ENCODE data around the gene FLT3. TPM values are rescaled to one million over a fixed set of nuclear protein-coding genes. Genes with fewer than 3 reads are reported as not detected.
A peak's percentile ranks its signal among the peaks of the same experiment; 100 is the strongest.
"Not testable (repeated sequence)": the region's sequence is repeated elsewhere in the genome, so short reads cannot be mapped to it uniquely, and the experiment has no call there.

Gene FLT3
- total RNA-seq, 2 donors from 2014 or later = 0.27 to 2.4 TPM

- Histone ChIP-seq H3K27ac (no peak overlapping the region), H3K36me3 (no peaks in the 10 kb centered on the region), H3K9me3 (no peaks in the 10 kb centered on the region), H3K4me3 (no peak overlapping the region), H3K4me1 (replicated peaks) (no peaks in the 10 kb centered on the region), H3K27me3 (replicated peaks; ENCODE audit: insufficient read depth) (no peaks in the 10 kb centered on the region)
- intact Hi-C loops (cut with DNase I) = no loop called here
- TF ChIP-seq POLR2AphosphoS5 (IDR thresholded peaks at IDR 0.05) (no peak), POLR2A (IDR thresholded peaks at IDR 0.05) (no peak)
- TF ChIP-seq, protein P1, sequence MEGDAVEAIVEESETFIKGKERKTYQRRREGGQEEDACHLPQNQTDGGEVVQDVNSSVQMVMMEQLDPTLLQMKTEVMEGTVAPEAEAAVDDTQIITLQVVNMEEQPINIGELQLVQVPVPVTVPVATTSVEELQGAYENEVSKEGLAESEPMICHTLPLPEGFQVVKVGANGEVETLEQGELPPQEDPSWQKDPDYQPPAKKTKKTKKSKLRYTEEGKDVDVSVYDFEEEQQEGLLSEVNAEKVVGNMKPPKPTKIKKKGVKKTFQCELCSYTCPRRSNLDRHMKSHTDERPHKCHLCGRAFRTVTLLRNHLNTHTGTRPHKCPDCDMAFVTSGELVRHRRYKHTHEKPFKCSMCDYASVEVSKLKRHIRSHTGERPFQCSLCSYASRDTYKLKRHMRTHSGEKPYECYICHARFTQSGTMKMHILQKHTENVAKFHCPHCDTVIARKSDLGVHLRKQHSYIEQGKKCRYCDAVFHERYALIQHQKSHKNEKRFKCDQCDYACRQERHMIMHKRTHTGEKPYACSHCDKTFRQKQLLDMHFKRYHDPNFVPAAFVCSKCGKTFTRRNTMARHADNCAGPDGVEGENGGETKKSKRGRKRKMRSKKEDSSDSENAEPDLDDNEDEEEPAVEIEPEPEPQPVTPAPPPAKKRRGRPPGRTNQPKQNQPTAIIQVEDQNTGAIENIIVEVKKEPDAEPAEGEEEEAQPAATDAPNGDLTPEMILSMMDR (IDR thresholded peaks at IDR 0.05) = no peak
- WGBS = 47% methylated on average over 9 of the region's 9 CpGs
- peak; percentile 43 for DNase-seq (ENCODE audit: low spot score)
These were observed 17.5 kb upstream of the FLT3 start for GRCh38 chr13:28117689-28118377.

DNA sequence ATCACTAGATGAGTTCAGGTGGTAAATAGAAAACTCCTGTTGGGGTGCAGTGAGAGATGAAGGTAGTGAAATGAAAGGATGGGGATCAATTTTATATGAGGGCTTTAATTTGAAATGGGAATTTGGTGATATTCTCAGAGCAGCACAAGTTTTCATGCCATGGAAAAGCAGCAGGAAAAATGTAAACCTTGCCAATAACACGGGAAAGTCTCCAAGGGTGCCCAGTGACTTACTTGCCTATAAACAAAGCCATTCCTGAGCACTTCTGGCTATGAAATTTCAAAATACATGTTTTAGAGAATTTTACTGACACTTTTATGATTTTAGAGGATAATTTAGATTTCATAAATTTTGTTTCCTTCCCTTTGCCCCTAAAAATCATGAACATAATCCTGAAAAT, 16.4 kb upstream of the FLT3 start:
- TF ChIP-seq, protein P1 (IDR thresholded peaks at IDR 0.05) = no peak
- TF ChIP-seq POLR2AphosphoS5 (IDR thresholded peaks at IDR 0.05) = no peak
- no peak for TF ChIP-seq POLR2A (IDR thresholded peaks at IDR 0.05)
- H3K36me3 ChIP-seq = no peaks in the 10 kb centered on the region
- intact Hi-C loops (cut with DNase I) = no loop called here
- no peaks in the 10 kb centered on the region for H3K27me3 ChIP-seq (replicated peaks; ENCODE audit: insufficient read depth)
- no peak overlapping the region for H3K27ac ChIP-seq
- 53% methylated on average over 1 of the region's 1 CpG for WGBS
- no peaks in the 10 kb centered on the region for H3K9me3 ChIP-seq
- no peaks in the 10 kb centered on the region for H3K4me1 ChIP-seq (replicated peaks)
- no peak overlapping the region for H3K4me3 ChIP-seq
- DNase-seq (ENCODE audit: low spot score) = no peak

DNA sequence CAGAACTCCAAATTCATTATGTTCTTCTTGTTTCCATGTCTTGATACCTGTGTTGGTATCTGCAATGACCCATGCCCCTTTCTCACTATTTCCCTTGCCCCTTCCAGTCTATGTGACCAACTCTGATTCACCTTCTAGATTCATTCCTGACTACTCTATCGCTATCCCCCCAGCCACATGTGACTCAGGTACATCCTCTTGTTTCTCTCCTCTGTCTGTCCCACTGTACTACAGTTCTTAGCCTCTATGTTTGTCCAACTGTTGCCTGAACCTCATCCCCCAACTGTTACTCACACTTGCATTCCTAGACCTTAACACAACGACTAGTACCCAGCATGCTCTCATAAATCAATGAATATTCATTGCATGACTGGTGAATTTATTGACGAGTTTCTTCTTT, 10.0 kb upstream of the FLT3 start:
- H3K9me3 ChIP-seq = no peaks in the 10 kb centered on the region

GRCh38 chr13:28106976-28107375, 6.6 kb upstream of the FLT3 start:
- intact Hi-C loops (cut with DNase I) = no loop called here
- H3K4me3 ChIP-seq = no peak overlapping the region
- H3K36me3 ChIP-seq = no peaks in the 10 kb centered on the region
- WGBS = 36% methylated on average over 1 of the region's 1 CpG
- no peaks in the 10 kb centered on the region for H3K9me3 ChIP-seq
- H3K27me3 ChIP-seq (replicated peaks; ENCODE audit: insufficient read depth) = peaks cover 7% of the 10 kb centered on the region
- H3K27ac ChIP-seq = no peak overlapping the region
- no peak for DNase-seq (ENCODE audit: low spot score)
- TF ChIP-seq POLR2AphosphoS5 (IDR thresholded peaks at IDR 0.05) (no peak), POLR2A (IDR thresholded peaks at IDR 0.05) (no peak)
- TF ChIP-seq, protein P1 (IDR thresholded peaks at IDR 0.05) = no peak
- H3K4me1 ChIP-seq (replicated peaks) = no peaks in the 10 kb centered on the region

More for the DNA sequence above, 10.0 kb upstream of the FLT3 start:
- Histone ChIP-seq H3K36me3 (no peaks in the 10 kb centered on the region), H3K4me3 (no peak overlapping the region), H3K27ac (no peak overlapping the region), H3K4me1 (replicated peaks) (no peaks in the 10 kb centered on the region), H3K27me3 (replicated peaks; ENCODE audit: insufficient read depth) (no peaks in the 10 kb centered on the region)
- TF ChIP-seq POLR2AphosphoS5 (IDR thresholded peaks at IDR 0.05) (no peak), POLR2A (IDR thresholded peaks at IDR 0.05) (no peak)
- TF ChIP-seq, protein P1 (IDR thresholded peaks at IDR 0.05) = no peak
- intact Hi-C loops (cut with DNase I) = no loop called here
- WGBS = 76% methylated on average over 3 of the region's 3 CpGs
- no peak for DNase-seq (ENCODE audit: low spot score)

DNA sequence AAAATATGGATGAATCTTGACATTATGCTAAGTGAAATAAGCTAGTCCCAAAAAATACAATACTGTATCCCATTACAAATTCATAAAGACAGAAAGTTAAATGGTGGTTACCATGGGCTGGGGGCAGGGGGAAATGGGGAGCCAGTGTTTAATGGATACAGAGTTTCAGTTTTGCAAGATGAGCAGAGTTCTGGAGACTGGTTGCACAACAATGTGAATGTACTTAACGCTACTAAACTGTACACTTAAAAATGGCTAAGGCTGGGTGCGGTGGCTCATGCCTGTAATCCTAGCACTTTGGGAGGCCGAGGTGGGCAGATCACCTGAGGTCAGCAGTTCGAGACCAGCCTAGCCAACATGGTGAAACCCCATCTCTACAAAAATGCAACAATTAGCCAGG, 1.5 kb upstream of the FLT3 start:
- intact Hi-C loops (cut with DNase I); H3K36me3 ChIP-seq; H3K27ac ChIP-seq; H3K4me3 ChIP-seq; H3K4me1 ChIP-seq (replicated peaks); DNase-seq (ENCODE audit: low spot score); H3K9me3 ChIP-seq: not testable (repeated sequence)
- peaks cover 26% of the 10 kb centered on the region for H3K27me3 ChIP-seq (replicated peaks; ENCODE audit: insufficient read depth)
- WGBS = 77% methylated on average over 4 of the region's 4 CpGs
